Gastrocnemius medialis (tissue), 4 donors: Measurements from ENCODE around the gene RASSF10.

Experiments
- POLR2A ChIP-seq, 2 donors: fragments of 450-650 bp; IDR thresholded peaks; one replicate each; pipeline ENCODE4 v1.6.1; 2017; ENCODE audit warnings: antibody characterized with exemption in 2 of 2, mild to moderate bottlenecking in 2 of 2, moderate library complexity in 2 of 2
- TF ChIP-seq, protein P1 (sequence below), 5 experiments: fragments of 450-650 bp in 3 of 5; fragments of 200-600 bp in 2 of 5; sonication (generic) in 2 of 5; IDR thresholded peaks in 4 of 5; conservative IDR thresholded peaks in 1 of 5; 1 replicate in 4 of 5; 2 replicates in 1 of 5; pipeline ENCODE4 v1.5.1; 2016 to 2019; ENCODE audit warnings: antibody characterized with exemption in 5 of 5, mild to moderate bottlenecking in 3 of 5, moderate library complexity in 3 of 5

DNA sequence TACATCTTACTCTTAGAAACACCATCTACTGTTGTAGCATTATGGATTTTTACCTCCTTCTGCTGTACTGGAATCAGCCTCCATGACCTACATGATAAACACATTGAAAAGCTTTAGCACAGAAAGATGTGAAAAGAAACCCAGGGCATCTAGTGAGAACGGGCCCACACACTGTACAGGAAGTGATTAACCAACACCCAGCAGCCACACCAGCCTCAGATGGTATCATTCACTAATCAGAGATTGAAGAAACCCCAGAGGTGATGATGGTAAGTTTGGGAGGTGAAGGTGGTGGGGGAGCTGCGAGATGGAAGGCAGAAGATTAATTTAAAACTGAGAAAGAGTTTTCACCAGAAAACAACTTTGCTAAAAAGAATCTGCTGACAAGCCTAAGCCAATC, 46.1 kb downstream of the RASSF10 start:
- no peak for TF ChIP-seq POLR2A (IDR thresholded peaks at IDR 0.05)
- TF ChIP-seq, protein P1, sequence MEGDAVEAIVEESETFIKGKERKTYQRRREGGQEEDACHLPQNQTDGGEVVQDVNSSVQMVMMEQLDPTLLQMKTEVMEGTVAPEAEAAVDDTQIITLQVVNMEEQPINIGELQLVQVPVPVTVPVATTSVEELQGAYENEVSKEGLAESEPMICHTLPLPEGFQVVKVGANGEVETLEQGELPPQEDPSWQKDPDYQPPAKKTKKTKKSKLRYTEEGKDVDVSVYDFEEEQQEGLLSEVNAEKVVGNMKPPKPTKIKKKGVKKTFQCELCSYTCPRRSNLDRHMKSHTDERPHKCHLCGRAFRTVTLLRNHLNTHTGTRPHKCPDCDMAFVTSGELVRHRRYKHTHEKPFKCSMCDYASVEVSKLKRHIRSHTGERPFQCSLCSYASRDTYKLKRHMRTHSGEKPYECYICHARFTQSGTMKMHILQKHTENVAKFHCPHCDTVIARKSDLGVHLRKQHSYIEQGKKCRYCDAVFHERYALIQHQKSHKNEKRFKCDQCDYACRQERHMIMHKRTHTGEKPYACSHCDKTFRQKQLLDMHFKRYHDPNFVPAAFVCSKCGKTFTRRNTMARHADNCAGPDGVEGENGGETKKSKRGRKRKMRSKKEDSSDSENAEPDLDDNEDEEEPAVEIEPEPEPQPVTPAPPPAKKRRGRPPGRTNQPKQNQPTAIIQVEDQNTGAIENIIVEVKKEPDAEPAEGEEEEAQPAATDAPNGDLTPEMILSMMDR (IDR thresholded peaks at IDR 0.05 in 4 of 5, conservative IDR thresholded peaks at IDR 0.05 in 1 of 5): no peak
